AG09309 (cell line): ENCODE results near the gene DHRS13.
"Not testable (repeated sequence)": the region's sequence is repeated elsewhere in the genome, so short reads cannot be mapped to it uniquely, and the experiment has no call there.

Experiments
- DNase-seq: peaks from one replicate; pipeline ENCODE4 v3.0.0-alpha.2; 2010; ENCODE audit warnings: low read depth
- H3K4me3 ChIP-seq: 2 replicates; pipeline ENCODE4 v1.5.1; 2011; ENCODE audit warnings: mild to moderate bottlenecking, low read depth, low read length, moderate library complexity; ENCODE audit not compliant: control insufficient read depth
- TF ChIP-seq, protein P1 (sequence below): IDR thresholded peaks from 2 replicates; pipeline ENCODE4 v1.5.1; 2011; ENCODE audit warnings: mild to moderate bottlenecking, low read depth, low read length, inconsistent platforms; ENCODE audit not compliant: insufficient read depth, control insufficient read depth; ENCODE audit errors: missing control alignments

DHRS13 gene

GRCh38 chr17:28937044-28937729 lies 34.3 kb upstream of the DHRS13 start:
- TF ChIP-seq, protein P1, sequence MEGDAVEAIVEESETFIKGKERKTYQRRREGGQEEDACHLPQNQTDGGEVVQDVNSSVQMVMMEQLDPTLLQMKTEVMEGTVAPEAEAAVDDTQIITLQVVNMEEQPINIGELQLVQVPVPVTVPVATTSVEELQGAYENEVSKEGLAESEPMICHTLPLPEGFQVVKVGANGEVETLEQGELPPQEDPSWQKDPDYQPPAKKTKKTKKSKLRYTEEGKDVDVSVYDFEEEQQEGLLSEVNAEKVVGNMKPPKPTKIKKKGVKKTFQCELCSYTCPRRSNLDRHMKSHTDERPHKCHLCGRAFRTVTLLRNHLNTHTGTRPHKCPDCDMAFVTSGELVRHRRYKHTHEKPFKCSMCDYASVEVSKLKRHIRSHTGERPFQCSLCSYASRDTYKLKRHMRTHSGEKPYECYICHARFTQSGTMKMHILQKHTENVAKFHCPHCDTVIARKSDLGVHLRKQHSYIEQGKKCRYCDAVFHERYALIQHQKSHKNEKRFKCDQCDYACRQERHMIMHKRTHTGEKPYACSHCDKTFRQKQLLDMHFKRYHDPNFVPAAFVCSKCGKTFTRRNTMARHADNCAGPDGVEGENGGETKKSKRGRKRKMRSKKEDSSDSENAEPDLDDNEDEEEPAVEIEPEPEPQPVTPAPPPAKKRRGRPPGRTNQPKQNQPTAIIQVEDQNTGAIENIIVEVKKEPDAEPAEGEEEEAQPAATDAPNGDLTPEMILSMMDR = no peak
- no peak for DNase-seq
- H3K4me3 ChIP-seq = no peak overlapping the region

DNA sequence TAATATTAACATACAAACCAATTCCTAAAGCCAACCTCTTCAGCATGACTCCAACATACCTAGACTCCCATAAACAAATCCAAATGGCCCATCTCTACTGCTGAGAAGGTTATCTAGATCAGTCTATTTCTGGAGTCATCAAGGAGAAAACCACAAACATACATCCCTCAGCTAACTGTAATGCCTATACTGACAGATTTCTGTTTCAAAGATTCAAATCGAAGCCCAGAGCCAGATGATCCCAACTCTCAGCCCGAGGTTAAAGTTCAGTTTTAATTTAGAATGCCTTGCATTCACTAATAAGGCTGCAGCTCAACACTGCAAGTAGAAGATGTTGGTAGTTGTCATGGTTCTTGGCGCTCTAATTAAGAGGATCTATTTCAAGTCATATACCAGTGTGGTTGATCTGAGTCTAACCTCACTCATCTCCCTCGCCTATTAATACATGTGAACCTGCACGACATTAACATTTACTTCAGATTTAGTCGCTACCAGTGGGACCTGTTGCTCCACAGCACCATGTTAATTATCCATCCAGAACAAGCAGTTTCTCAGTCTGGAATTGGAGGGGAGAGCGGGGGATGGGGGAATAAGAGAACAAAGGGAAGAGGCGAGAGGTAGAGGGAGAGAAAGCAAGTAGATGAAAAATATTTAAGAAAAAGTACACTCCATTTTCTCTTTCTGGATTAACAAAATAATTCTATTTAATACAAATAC lies 33.0 kb upstream of the DHRS13 start:
- DNase-seq = no peak
- H3K4me3 ChIP-seq = no peak overlapping the region
- TF ChIP-seq, protein P1 = no peak

DNA sequence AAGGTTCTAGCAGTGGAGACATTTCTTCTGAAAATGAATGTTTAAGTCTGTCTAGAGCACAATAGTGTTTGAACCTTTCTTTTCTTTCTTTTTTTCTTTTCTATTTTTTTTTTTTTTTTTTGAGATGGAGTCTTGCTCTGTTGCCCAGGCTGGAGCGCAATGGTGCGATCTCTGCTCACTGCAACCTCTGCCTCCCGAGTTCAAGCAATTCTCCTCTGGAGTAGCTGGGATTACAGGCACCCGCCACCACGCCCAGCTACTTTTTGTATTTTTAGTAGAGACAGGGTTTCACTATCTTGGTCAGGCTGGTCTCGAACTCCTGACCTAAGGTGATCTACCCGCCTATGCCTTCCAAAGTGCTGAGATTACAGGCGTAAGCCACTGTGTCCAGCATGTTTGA lies 31.6 kb upstream of the DHRS13 start:
- H3K4me3 ChIP-seq, DNase-seq: not testable (repeated sequence)

- DNase-seq = no peak
- TF ChIP-seq, protein P1 = no peak
- no peak overlapping the region for H3K4me3 ChIP-seq
Measured at GRCh38 chr17:28929787-28930186, 26.9 kb upstream of the DHRS13 start.

DNA sequence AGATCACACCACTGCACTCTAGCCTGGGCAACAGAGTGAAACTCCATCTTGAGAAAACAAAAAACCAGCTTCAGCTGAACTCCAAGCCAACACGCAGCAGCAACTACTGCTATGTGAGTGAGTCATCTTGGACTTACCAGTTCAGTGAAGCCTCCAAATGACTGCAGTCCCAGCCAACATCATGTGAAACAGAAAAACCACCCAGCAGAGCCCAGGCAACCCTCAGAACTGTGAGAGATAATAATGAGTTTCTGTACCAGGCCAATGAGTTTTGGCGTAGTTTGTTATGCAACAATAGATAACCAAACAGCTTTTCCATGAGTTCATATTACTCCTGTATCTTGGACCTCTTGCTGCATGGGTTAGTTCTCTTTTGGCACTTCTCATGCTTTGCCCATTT lies 25.2 kb upstream of the DHRS13 start:
- DNase-seq = no peak
- no peak overlapping the region for H3K4me3 ChIP-seq
- TF ChIP-seq, protein P1 = no peak

- H3K4me3 ChIP-seq = no peak overlapping the region
- TF ChIP-seq, protein P1 = no peak
- no peak for DNase-seq
Measured at GRCh38 chr17:28926786-28927185, 23.9 kb upstream of the DHRS13 start.

DNA sequence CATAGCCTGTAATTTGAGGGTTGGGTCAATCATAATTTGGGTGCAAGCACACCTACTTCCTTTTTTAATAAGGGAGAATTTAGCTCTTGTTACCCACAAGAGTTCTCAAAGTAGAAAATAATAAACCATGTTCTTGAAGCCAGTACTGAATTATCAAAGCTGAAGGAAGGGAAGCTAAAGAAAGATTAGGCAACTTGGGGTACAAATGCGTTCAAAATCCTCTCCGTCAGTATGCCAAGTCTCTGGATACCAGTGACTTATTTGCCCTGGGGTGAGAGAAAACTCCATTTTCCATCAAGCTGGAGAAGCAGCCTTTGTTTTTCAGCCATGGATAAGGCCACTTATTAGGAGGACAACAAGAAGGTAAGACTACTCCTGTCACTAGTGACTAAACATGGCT lies 23.5 kb upstream of the DHRS13 start:
- TF ChIP-seq, protein P1 = no peak
- H3K4me3 ChIP-seq = no peak overlapping the region
- DNase-seq = no peak
